IMR-90 (cell line): ENCODE results near the gene C1orf167.

Experiments
- BHLHE40 ChIP-seq: fragments of 150-350 bp; IDR thresholded peaks from 2 replicates; pipeline ENCODE4 v1.6.1; 2016; ENCODE audit warnings: mild to moderate bottlenecking, low read depth, low read length
- CEBPB ChIP-seq: IDR thresholded peaks from 2 replicates; pipeline ENCODE4 v1.6.1; 2012; ENCODE audit warnings: low read depth, low read length, improper control_type of control experiment
- CHD1 ChIP-seq: IDR thresholded peaks from 2 replicates; pipeline ENCODE4 v1.6.1; 2012; ENCODE audit warnings: low read depth, low read length, improper control_type of control experiment
- ELK1 ChIP-seq: fragments of 150-350 bp; IDR thresholded peaks from 2 replicates; pipeline ENCODE4 v1.6.1; 2016; ENCODE audit warnings: low read depth, mild to moderate bottlenecking, low read length, moderate library complexity, borderline replicate concordance
- MAFK ChIP-seq: IDR thresholded peaks from 2 replicates; pipeline ENCODE4 v1.6.1; 2012; ENCODE audit warnings: low read depth, low read length, improper control_type of control experiment
- MAZ ChIP-seq: IDR thresholded peaks from 2 replicates; pipeline ENCODE4 v1.6.1; 2012; ENCODE audit warnings: low read depth, mild to moderate bottlenecking, low read length, improper control_type of control experiment, moderate library complexity, borderline replicate concordance
- MXI1 ChIP-seq: IDR thresholded peaks from 2 replicates; pipeline ENCODE4 v1.6.1; 2012; ENCODE audit warnings: low read depth, mild to moderate bottlenecking, low read length, moderate library complexity, borderline replicate concordance
- NFE2L2 ChIP-seq: fragments of 150-350 bp; IDR thresholded peaks from 2 replicates; pipeline ENCODE4 v1.6.1; 2016; ENCODE audit warnings: low read depth, mild to moderate bottlenecking, low read length
- POLR2A ChIP-seq: IDR thresholded peaks from 2 replicates; pipeline ENCODE4 v1.6.1; 2012; ENCODE audit warnings: mild to moderate bottlenecking, low read depth, low read length
- RAD21 ChIP-seq: IDR thresholded peaks from 2 replicates; pipeline ENCODE4 v1.6.1; 2012; ENCODE audit warnings: low read length, improper control_type of control experiment
- RCOR1 ChIP-seq: IDR thresholded peaks from 2 replicates; pipeline ENCODE4 v1.6.1; 2012; ENCODE audit warnings: mild to moderate bottlenecking, low read length, improper control_type of control experiment; ENCODE audit not compliant: insufficient replicate concordance
- SMC3 ChIP-seq: fragments of 150-350 bp; IDR thresholded peaks from 2 replicates; pipeline ENCODE4 v1.6.1; 2016; ENCODE audit warnings: low read depth, mild to moderate bottlenecking, antibody characterized with exemption, low read length, moderate library complexity
- USF2 ChIP-seq: fragments of 150-350 bp; IDR thresholded peaks from 2 replicates; pipeline ENCODE4 v1.6.1; 2017; ENCODE audit warnings: mild to moderate bottlenecking, antibody characterized with exemption, low read length, low read depth
- TF ChIP-seq, protein P1 (sequence below): conservative IDR thresholded peaks from 2 replicates; pipeline ENCODE4 v1.5.1; 2012; ENCODE audit warnings: mild to moderate bottlenecking, low read depth, low read length, improper control_type of control experiment

DNA sequence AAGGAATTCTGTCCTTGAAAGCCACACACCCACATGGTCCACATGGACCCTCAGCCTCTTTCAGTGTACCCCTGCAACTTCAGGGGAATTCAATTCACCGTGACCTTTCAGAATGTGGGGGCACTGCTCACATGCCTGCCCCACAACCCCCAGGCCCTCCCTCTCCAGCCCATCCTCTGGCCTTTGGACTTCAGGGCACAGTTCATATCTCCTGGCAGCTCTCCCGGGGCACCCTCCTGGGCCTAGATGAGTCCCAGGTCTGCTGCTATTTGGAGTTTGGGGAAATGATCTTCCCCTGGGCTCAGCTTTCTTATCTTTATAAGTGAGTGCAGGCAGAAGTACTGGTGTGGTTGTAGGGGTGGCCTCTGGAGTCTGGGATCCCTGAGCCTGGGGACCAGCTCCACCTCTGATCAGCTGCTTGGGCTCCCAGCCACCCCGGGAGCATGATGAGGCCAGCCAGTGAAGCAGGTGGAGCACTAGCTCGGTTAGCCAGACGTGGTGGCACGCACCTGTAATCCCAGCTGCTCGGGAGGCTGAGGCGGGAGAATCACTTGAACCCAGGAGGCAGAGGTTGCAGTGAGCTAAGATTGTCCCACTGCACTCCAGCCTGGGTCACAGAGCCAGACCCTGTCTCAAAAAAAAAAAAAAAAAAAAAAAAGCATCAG is 15.8 kb downstream of the C1orf167 start:
- TF ChIP-seq, protein P1, sequence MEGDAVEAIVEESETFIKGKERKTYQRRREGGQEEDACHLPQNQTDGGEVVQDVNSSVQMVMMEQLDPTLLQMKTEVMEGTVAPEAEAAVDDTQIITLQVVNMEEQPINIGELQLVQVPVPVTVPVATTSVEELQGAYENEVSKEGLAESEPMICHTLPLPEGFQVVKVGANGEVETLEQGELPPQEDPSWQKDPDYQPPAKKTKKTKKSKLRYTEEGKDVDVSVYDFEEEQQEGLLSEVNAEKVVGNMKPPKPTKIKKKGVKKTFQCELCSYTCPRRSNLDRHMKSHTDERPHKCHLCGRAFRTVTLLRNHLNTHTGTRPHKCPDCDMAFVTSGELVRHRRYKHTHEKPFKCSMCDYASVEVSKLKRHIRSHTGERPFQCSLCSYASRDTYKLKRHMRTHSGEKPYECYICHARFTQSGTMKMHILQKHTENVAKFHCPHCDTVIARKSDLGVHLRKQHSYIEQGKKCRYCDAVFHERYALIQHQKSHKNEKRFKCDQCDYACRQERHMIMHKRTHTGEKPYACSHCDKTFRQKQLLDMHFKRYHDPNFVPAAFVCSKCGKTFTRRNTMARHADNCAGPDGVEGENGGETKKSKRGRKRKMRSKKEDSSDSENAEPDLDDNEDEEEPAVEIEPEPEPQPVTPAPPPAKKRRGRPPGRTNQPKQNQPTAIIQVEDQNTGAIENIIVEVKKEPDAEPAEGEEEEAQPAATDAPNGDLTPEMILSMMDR, result no peak
- TF ChIP-seq BHLHE40 (no peak), RAD21 (no peak), RCOR1 (no peak), POLR2A (no peak), SMC3 (no peak), USF2 (no peak), ELK1 (no peak), CHD1 (no peak), CEBPB (no peak), NFE2L2 (no peak), MAFK (no peak), MAZ (no peak), MXI1 (no peak)
